ENCODE results near the gene SLC25A3.

GRCh38 chr12:98618952-98619351 lies 25.5 kb downstream of the SLC25A3 start:
- no peak for TF ChIP-seq TAF1 (IDR thresholded peaks at IDR 0.05; ENCODE audit: borderline replicate concordance, low read depth, low read length)
- no peak for TF ChIP-seq CTCF (IDR thresholded peaks at IDR 0.05)
- TF ChIP-seq YY1 (IDR thresholded peaks at IDR 0.05; ENCODE audit: low read depth): no peak
- TF ChIP-seq RAD21 (IDR thresholded peaks at IDR 0.05; ENCODE audit: low read length): no peak
- TF ChIP-seq USF2 (IDR thresholded peaks at IDR 0.05; ENCODE audit: borderline replicate concordance, low read depth, low read length): no peak
- TF ChIP-seq NFIC (IDR thresholded peaks at IDR 0.05; ENCODE audit: borderline replicate concordance): no peak
- no peak for TF ChIP-seq GABPA (IDR thresholded peaks at IDR 0.05; ENCODE audit: low read depth)
- TF ChIP-seq MAX (IDR thresholded peaks at IDR 0.05; ENCODE audit: low read depth): no peak
- no peak for TF ChIP-seq MXI1 (IDR thresholded peaks at IDR 0.05; ENCODE audit: low read depth, low read length)
- TF ChIP-seq ELF1 (IDR thresholded peaks at IDR 0.05): no peak
- TF ChIP-seq FOSL2 (IDR thresholded peaks at IDR 0.05; ENCODE audit: borderline replicate concordance, low read depth): no peak
- no peak for TF ChIP-seq JUND (IDR thresholded peaks at IDR 0.05)
- no peak for TF ChIP-seq POLR2AphosphoS5 (IDR thresholded peaks at IDR 0.05; ENCODE audit: low read depth, low read length)
- no peak for TF ChIP-seq SIN3A (IDR thresholded peaks at IDR 0.05; ENCODE audit: borderline replicate concordance, low read depth, low read length)

Measured in SK-N-SH (cell line).